Mesothelial cell of epicardium (in vitro differentiated cells): ENCODE results near the gene ARMC5. TPM values are rescaled to one million over a fixed set of nuclear protein-coding genes. Genes with fewer than 3 reads are reported as not detected.

ENCODE experiments used
- DNase-seq, 2 experiments: peaks; one replicate each; pipeline ENCODE4 v3.0.0; 2021; ENCODE audit warnings: low spot score in 2 of 2; ENCODE audit not compliant: unreplicated experiment in 2 of 2
- H3K27ac Mint-ChIP-seq: 2 replicates; pipeline ENCODE4 v1.8.0; 2021; ENCODE audit warnings: mixed read lengths
- H3K27me3 Mint-ChIP-seq: 2 replicates; pipeline ENCODE4 v1.8.0; 2021; ENCODE audit warnings: low read depth, mixed read lengths
- H3K36me3 Mint-ChIP-seq: 2 replicates; pipeline ENCODE4 v1.8.0; 2021; ENCODE audit warnings: mixed read lengths
- H3K4me1 Mint-ChIP-seq: 2 replicates; pipeline ENCODE4 v1.8.0; 2021; ENCODE audit warnings: mixed read lengths
- H3K4me3 Mint-ChIP-seq: 2 replicates; pipeline ENCODE4 v1.8.0; 2021; ENCODE audit warnings: mild to moderate bottlenecking, moderate library complexity, mixed read lengths
- H3K9me3 Mint-ChIP-seq: 2 replicates; pipeline ENCODE4 v1.8.0; 2021; ENCODE audit warnings: mixed read lengths
- CTCF ChIP-seq: fragments of 200-600 bp; sonication (generic); IDR thresholded peaks from one replicate; pipeline ENCODE4 v1.5.0; 2021; ENCODE audit warnings: antibody characterized with exemption; ENCODE audit not compliant: unreplicated experiment
- total RNA-seq: library from RNA; stranded (reverse); gene quantifications from 3 replicates; pipeline ENCODE4 v1.2.1, GENCODE V29; 2021

The ARMC5 gene
- total RNA-seq, 1 donor from 2014 or later = 18.5 TPM

GRCh38 chr16:31453255-31454204, 5.8 kb upstream of the ARMC5 start:
- Mint-ChIP-seq H3K27ac (peak overlapping the region; percentile 66), H3K27me3 (no peaks in the 10 kb centered on the region), H3K9me3 (no peaks in the 10 kb centered on the region), H3K36me3 (no peaks in the 10 kb centered on the region), H3K4me3 (no peak overlapping the region), H3K4me1 (peaks cover 45% of the 10 kb centered on the region)
- no peak for TF ChIP-seq CTCF
- no peak for DNase-seq

GRCh38 chr16:31455601-31456314, 3.5 kb upstream of the ARMC5 start:
- peaks cover 52% of the 10 kb centered on the region for H3K4me1 Mint-ChIP-seq
- no peak for TF ChIP-seq CTCF
- no peaks in the 10 kb centered on the region for H3K9me3 Mint-ChIP-seq
- no peaks in the 10 kb centered on the region for H3K36me3 Mint-ChIP-seq
- peak overlapping the region; percentile 50 for H3K27ac Mint-ChIP-seq
- no peak for DNase-seq
- H3K4me3 Mint-ChIP-seq = no peak overlapping the region
- H3K27me3 Mint-ChIP-seq = no peaks in the 10 kb centered on the region

- no peak for TF ChIP-seq CTCF
- Mint-ChIP-seq H3K27ac (no peak overlapping the region), H3K4me3 (peak overlapping the region; percentile 13), H3K4me1 (peaks cover 52% of the 10 kb centered on the region), H3K9me3 (no peaks in the 10 kb centered on the region), H3K36me3 (no peaks in the 10 kb centered on the region), H3K27me3 (no peaks in the 10 kb centered on the region)
- no peak for DNase-seq
Observed at GRCh38 chr16:31456988-31457360, 2.3 kb upstream of the ARMC5 start.

- Mint-ChIP-seq H3K27me3 (no peaks in the 10 kb centered on the region), H3K4me3 (peak overlapping the region; percentile 87), H3K4me1 (peaks cover 45% of the 10 kb centered on the region), H3K9me3 (no peaks in the 10 kb centered on the region), H3K27ac (peak overlapping the region; percentile 98), H3K36me3 (peaks cover 4% of the 10 kb centered on the region)
- DNase-seq = peak in 1 of 2 experiments; percentile 58
- TF ChIP-seq CTCF = no peak
Observed at GRCh38 chr16:31458073-31458843, 1.0 kb upstream of the ARMC5 start.

GRCh38 chr16:31459687-31460581, 633 bp downstream of the ARMC5 start:
- no peaks in the 10 kb centered on the region for H3K27me3 Mint-ChIP-seq
- peaks cover 36% of the 10 kb centered on the region for H3K4me1 Mint-ChIP-seq
- H3K4me3 Mint-ChIP-seq = peak overlapping the region; percentile 87
- peak; percentile 100 for DNase-seq
- peak overlapping the region; percentile 99 for H3K27ac Mint-ChIP-seq
- no peak for TF ChIP-seq CTCF
- peaks cover 11% of the 10 kb centered on the region for H3K36me3 Mint-ChIP-seq
- no peaks in the 10 kb centered on the region for H3K9me3 Mint-ChIP-seq
